ENCODE data around the gene FRMD4A.

FRMD4A gene

GRCh38 chr10:14247377-14248116 lies 83.2 kb downstream of the FRMD4A start:
- no peak for TF ChIP-seq CTCF (IDR thresholded peaks at IDR 0.05; ENCODE audit: low read depth, low read length)
- Histone ChIP-seq H3K4me3 (ENCODE audit: low read depth, low read length) (no peak overlapping the region), H3K9me3 (no peaks in the 10 kb centered on the region), H3K4me1 (no peaks in the 10 kb centered on the region), H3K36me3 (no peaks in the 10 kb centered on the region), H3K27me3 (no peaks in the 10 kb centered on the region)
- no peak for DNase-seq

- H3K36me3 ChIP-seq, result no peaks in the 10 kb centered on the region
- DNase-seq, result no peak
- H3K4me3 ChIP-seq (ENCODE audit: low read depth, low read length), result no peak overlapping the region
- no peaks in the 10 kb centered on the region for H3K27me3 ChIP-seq
- H3K4me1 ChIP-seq, result no peaks in the 10 kb centered on the region
- no peak for TF ChIP-seq CTCF (IDR thresholded peaks at IDR 0.05; ENCODE audit: low read depth, low read length)
- H3K9me3 ChIP-seq, result no peaks in the 10 kb centered on the region
Measured at GRCh38 chr10:14244801-14245211, 85.9 kb downstream of the FRMD4A start.

GRCh38 chr10:14244147-14244546 lies 86.6 kb downstream of the FRMD4A start:
- Histone ChIP-seq H3K27me3 (no peaks in the 10 kb centered on the region), H3K36me3 (no peaks in the 10 kb centered on the region), H3K4me1 (no peaks in the 10 kb centered on the region), H3K9me3 (no peaks in the 10 kb centered on the region), H3K4me3 (ENCODE audit: low read depth, low read length) (no peak overlapping the region)
- no peak for TF ChIP-seq CTCF (IDR thresholded peaks at IDR 0.05; ENCODE audit: low read depth, low read length)
- DNase-seq, result no peak

GRCh38 chr10:14243221-14243620 lies 87.5 kb downstream of the FRMD4A start:
- DNase-seq, result no peak
- Histone ChIP-seq H3K4me3 (ENCODE audit: low read depth, low read length) (no peak overlapping the region), H3K9me3 (no peaks in the 10 kb centered on the region), H3K27me3 (no peaks in the 10 kb centered on the region), H3K4me1 (no peaks in the 10 kb centered on the region), H3K36me3 (no peaks in the 10 kb centered on the region)
- TF ChIP-seq CTCF (IDR thresholded peaks at IDR 0.05; ENCODE audit: low read depth, low read length), result no peak

GRCh38 chr10:14241196-14241595 lies 89.5 kb downstream of the FRMD4A start:
- Histone ChIP-seq H3K9me3 (no peaks in the 10 kb centered on the region), H3K4me1 (no peaks in the 10 kb centered on the region), H3K36me3 (no peaks in the 10 kb centered on the region), H3K4me3 (ENCODE audit: low read depth, low read length) (no peak overlapping the region), H3K27me3 (no peaks in the 10 kb centered on the region)
- TF ChIP-seq CTCF (IDR thresholded peaks at IDR 0.05; ENCODE audit: low read depth, low read length), result no peak
- DNase-seq, result no peak

Measured in BE2C (cell line).